Upper lobe of left lung (tissue), 6 donors: ENCODE data around the gene FBXO34. TPM values are rescaled to one million over a fixed set of nuclear protein-coding genes. Genes with fewer than 3 reads are reported as not detected.

Source experiments
- ATAC-seq, 2 donors: fragments of 200-7000 bp; cut with Tn5 transposase; one replicate each; pipeline ENCODE4 v1.9.1; 2022; ENCODE audit warnings: mild to moderate bottlenecking in 2 of 2, moderate library complexity in 2 of 2; ENCODE audit not compliant: low FRiP score in 2 of 2
- DNase-seq, 2 donors: peaks; one replicate each; pipeline ENCODE4 v3.0.0-alpha.2; 2019 to 2020
- H3K27ac ChIP-seq, 4 donors: fragments of 200-600 bp; sonication (generic); one replicate each; pipeline ENCODE4 v1.5.1; 2016 to 2019
- H3K27me3 ChIP-seq, 4 donors: fragments of 200-600 bp; sonication (generic); one replicate each; pipeline ENCODE4 v1.5.1; 2017 to 2019
- H3K36me3 ChIP-seq, 4 donors: fragments of 200-600 bp; sonication (generic); one replicate each; pipeline ENCODE4 v1.5.1; 2016 to 2019
- H3K4me1 ChIP-seq, 4 donors: fragments of 200-600 bp; sonication (generic); one replicate each; pipeline ENCODE4 v1.5.1; 2018 to 2019
- H3K4me3 ChIP-seq, 4 donors: fragments of 200-600 bp; sonication (generic); one replicate each; pipeline ENCODE4 v1.5.1; 2017 to 2019; ENCODE audit warnings: mild to moderate bottlenecking in 2 of 4, moderate library complexity in 1 of 4
- H3K9me3 ChIP-seq, 4 donors: fragments of 200-600 bp; sonication (generic); one replicate each; pipeline ENCODE4 v1.5.1; 2018 to 2019
- CTCF ChIP-seq, 6 experiments: fragments of 450-650 bp in 4 of 6; fragments of 200-600 bp in 2 of 6; sonication (generic) in 2 of 6; IDR thresholded peaks; one replicate each; pipeline ENCODE4 v1.5.1; 2016 to 2019; ENCODE audit warnings: antibody characterized with exemption in 6 of 6
- EP300 ChIP-seq, 4 donors: sonication (generic); formaldehyde crosslinking; IDR thresholded peaks; one replicate each; pipeline ENCODE4 v1.5.1; 2017; ENCODE audit warnings: antibody characterized with exemption in 4 of 4, control low read depth in 2 of 4
- POLR2A ChIP-seq, 4 donors: fragments of 450-650 bp; IDR thresholded peaks; one replicate each; pipeline ENCODE4 v1.5.1; 2016 to 2017; ENCODE audit warnings: antibody characterized with exemption in 4 of 4, mild to moderate bottlenecking in 2 of 4
- POLR2AphosphoS5 ChIP-seq, 2 donors: sonication (generic); formaldehyde crosslinking; IDR thresholded peaks; one replicate each; pipeline ENCODE4 v1.5.1; 2017; ENCODE audit warnings: antibody characterized with exemption in 2 of 2
- WGBS, 2 donors: methylation state at CpG; one replicate each; pipeline ENCODE4 v1.1.5; 2017 to 2018; 5-methylcytosine and 5-hydroxymethylcytosine counted together
- total RNA-seq, 6 donors: library from RNA; depleted of rRNA in 4 of 6; stranded (reverse); fragments of >200 nt in 4 of 6; gene quantifications; one replicate each; pipeline versions ENCODE4 v1.1.0 to v1.2.1, GENCODE V29; 2016 to 2021
- donor health status: DM: no; HTN: no; CAD: no; lungs with moderate emphysema.
- donor health status: DM: no; HTN: yes; CAD: no; lungs with severe emphysema.

FBXO34 gene
- total RNA-seq, 6 donors from 2014 or later, result 19.9 to 52.1 (median 34.0) TPM

GRCh38 chr14:55281316-55281839 lies 10.2 kb downstream of the FBXO34 start:
- no peak for DNase-seq
- TF ChIP-seq POLR2A (IDR thresholded peaks at IDR 0.05) (no peak), POLR2AphosphoS5 (IDR thresholded peaks at IDR 0.05) (no peak)
- H3K27me3 ChIP-seq, result no peaks in the 10 kb centered on the region
- no peak overlapping the region for H3K27ac ChIP-seq
- 73 to 78% methylated on average over 6 of the region's 6 CpGs for WGBS, 2 donors
- no peak overlapping the region for H3K4me3 ChIP-seq
- ATAC-seq, result no peak
- H3K9me3 ChIP-seq, result no peaks in the 10 kb centered on the region
- H3K4me1 ChIP-seq, result peaks cover 12 to 28% (median 21%) of the 10 kb centered on the region in 4 donors
- H3K36me3 ChIP-seq, result no peaks in the 10 kb centered on the region

- peaks cover 0 to 16% (median 7%) of the 10 kb centered on the region in 4 donors for H3K4me1 ChIP-seq
- no peaks in the 10 kb centered on the region for H3K9me3 ChIP-seq
- H3K27ac ChIP-seq, result no peak overlapping the region
- ATAC-seq (no peak), DNase-seq (no peak)
- TF ChIP-seq EP300 (IDR thresholded peaks at IDR 0.05) (no peak), CTCF (IDR thresholded peaks at IDR 0.05) (no peak)
- no peaks in the 10 kb centered on the region for H3K36me3 ChIP-seq
- WGBS, 2 donors, result 90 to 91% methylated on average over 13 of the region's 13 CpGs
- no peak overlapping the region for H3K4me3 ChIP-seq
- no peaks in the 10 kb centered on the region for H3K27me3 ChIP-seq
Measured at GRCh38 chr14:55285048-55285652, 13.9 kb downstream of the FBXO34 start.

- no peak for ATAC-seq
- Histone ChIP-seq H3K27ac (no peak overlapping the region), H3K27me3 (no peaks in the 10 kb centered on the region), H3K36me3 (no peaks in the 10 kb centered on the region), H3K4me1 (peaks cover 0 to 16% (median 5%) of the 10 kb centered on the region in 4 donors), H3K4me3 (no peak overlapping the region), H3K9me3 (no peaks in the 10 kb centered on the region)
- 85 to 86% methylated on average over 6 of the region's 6 CpGs for WGBS, 2 donors
- TF ChIP-seq POLR2AphosphoS5 (IDR thresholded peaks at IDR 0.05), result no peak
- no peak for TF ChIP-seq EP300 (IDR thresholded peaks at IDR 0.05)
- no peak for TF ChIP-seq CTCF (IDR thresholded peaks at IDR 0.05)
- no peak for TF ChIP-seq POLR2A (IDR thresholded peaks at IDR 0.05)
- no peak for DNase-seq
Measured at GRCh38 chr14:55288439-55288838, 17.2 kb downstream of the FBXO34 start.

GRCh38 chr14:55291480-55292081 lies 20.4 kb downstream of the FBXO34 start:
- no peak overlapping the region for H3K4me3 ChIP-seq
- no peak overlapping the region for H3K27ac ChIP-seq
- H3K27me3 ChIP-seq, result no peaks in the 10 kb centered on the region
- DNase-seq (no peak), ATAC-seq (no peak)
- TF ChIP-seq CTCF (IDR thresholded peaks at IDR 0.05) (no peak), POLR2A (IDR thresholded peaks at IDR 0.05) (no peak), EP300 (IDR thresholded peaks at IDR 0.05) (no peak)
- peaks cover 0 to 9% (median under 1%) of the 10 kb centered on the region in 4 donors for H3K4me1 ChIP-seq
- H3K9me3 ChIP-seq, result no peaks in the 10 kb centered on the region
- H3K36me3 ChIP-seq, result no peaks in the 10 kb centered on the region
- 83 to 94% methylated on average over 3 of the region's 3 CpGs for WGBS, 2 donors

- ATAC-seq, result no peak
- 71 to 85% methylated on average over 3 of the region's 3 CpGs for WGBS, 2 donors
- TF ChIP-seq EP300 (IDR thresholded peaks at IDR 0.05) (no peak), CTCF (IDR thresholded peaks at IDR 0.05) (no peak), POLR2A (IDR thresholded peaks at IDR 0.05) (no peak), POLR2AphosphoS5 (IDR thresholded peaks at IDR 0.05) (no peak)
- no peaks in the 10 kb centered on the region for H3K27me3 ChIP-seq
- peaks cover 7 to 23% (median 9%) of the 10 kb centered on the region in 4 donors for H3K4me1 ChIP-seq
- H3K36me3 ChIP-seq, result no peaks in the 10 kb centered on the region
- H3K27ac ChIP-seq, result no peak overlapping the region
- no peaks in the 10 kb centered on the region for H3K9me3 ChIP-seq
- no peak for DNase-seq
- H3K4me3 ChIP-seq, result no peak overlapping the region
Measured at GRCh38 chr14:55294603-55295002, 23.4 kb downstream of the FBXO34 start.
